Stimulated activated CD8-positive, alpha-beta memory T cell treated with anti-CD3 and anti-CD28 coated beads, Interleukin-4, amount 100 ng/mL, for 1 hour (primary cell): Measurements from ENCODE around the gene DNAJB1.
"Not testable (repeated sequence)": the region's sequence is repeated elsewhere in the genome, so short reads cannot be mapped to it uniquely, and the experiment has no call there.

Experiments used
- DNase-seq, 2 donors: peaks; one replicate each; pipeline ENCODE4 v3.0.0-alpha.2; 2020; ENCODE audit warnings: low read depth in 2 of 2, low spot score in 1 of 2

The DNAJB1 gene

DNA sequence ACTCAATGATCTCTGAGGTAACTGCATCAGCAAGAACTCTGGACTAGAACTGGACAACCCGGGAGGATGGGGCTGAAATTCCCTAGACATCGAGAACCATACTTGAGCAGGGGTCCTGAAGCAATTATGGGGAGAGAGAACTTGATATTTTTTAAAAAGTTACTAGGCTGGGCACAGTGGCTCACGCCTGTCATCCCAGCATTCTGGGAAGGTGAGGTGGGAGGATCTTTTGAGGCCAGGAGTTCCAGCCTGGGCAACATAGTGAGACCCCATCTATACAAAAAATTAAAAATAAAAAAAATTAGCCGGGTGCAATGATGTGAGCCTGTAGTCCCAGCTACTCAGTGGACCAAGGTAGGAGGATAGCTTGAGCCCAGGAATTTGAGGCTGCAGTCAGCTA lies 2.3 kb upstream of the DNAJB1 start:
- no peak for DNase-seq

DNA sequence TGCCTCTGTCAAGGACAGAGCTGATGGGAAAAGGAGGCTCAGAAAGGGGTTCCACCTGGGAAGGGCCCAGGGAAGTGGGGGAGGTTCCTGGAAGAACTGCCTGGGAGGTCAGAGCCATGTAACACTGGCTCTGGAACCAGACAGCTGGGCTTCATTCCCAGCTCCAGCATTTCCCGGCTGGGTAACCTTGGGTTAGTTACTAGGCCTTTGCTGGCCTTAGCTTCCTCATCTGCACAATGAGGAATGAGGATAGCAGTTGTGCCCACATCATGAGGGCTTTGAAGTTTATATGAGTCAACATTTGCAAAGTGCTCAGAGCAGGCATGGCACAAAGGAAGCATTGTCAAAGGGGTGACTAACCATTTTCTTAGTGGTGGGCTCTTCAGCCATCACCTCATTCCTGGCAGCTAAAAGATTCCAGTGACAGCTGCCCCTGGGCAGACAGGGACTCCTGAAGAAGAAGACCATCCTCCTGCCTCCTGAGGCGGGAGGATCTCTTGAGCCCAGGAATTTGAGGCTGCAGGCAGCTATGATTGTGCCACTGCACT lies 1.7 kb upstream of the DNAJB1 start:
- no peak for DNase-seq

DNA sequence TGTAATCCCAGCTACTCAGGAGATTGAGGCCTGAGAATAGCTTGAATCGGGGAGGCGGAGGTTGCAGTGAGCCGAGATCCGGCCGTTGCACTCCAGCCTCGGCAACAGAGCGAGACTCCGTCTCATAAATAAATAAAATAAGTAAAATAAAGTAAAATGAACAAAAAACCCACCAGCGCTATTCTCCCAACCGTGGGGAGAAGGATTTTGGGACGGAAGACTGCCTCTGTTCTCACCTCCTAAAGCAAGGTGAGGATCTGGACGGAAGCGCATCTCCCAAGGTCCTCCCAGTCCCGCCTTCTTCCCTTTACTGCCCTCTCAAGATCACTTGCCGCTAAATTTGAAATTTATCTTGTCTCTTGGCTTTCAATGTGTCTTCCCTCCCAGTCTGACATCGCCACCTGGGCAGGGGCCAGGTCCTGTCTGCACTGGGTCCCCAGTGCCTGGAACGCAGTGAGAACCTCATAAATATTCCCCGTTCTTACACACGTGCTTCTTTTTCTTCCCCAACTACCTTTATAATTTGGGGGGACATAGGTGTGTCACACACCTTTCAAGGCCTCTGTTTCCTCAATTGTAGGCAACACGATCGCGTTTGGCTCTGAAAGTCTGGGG lies 1.2 kb upstream of the DNAJB1 start:
- DNase-seq = no peak

DNA sequence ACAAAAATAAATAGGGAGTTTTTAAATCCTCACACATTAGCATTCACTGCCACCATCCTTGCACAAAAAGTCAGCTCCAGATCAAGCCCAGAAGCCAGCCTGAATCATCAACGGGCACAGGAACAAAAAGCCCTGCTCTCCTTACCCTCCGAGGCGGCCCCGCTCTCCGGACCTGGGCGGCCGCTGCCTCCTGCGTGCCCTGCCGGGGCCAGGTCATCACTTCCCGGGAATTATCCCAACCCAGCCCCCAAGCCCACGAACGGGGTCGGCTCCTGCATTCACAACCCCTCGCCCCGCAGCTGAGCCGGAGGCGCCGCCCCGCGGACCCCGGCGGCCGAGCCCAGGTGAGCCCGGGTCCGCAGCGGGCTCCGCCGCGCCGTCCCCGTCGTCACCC lies 754 bp downstream of the DNAJB1 start:
- no peak for DNase-seq

DNA sequence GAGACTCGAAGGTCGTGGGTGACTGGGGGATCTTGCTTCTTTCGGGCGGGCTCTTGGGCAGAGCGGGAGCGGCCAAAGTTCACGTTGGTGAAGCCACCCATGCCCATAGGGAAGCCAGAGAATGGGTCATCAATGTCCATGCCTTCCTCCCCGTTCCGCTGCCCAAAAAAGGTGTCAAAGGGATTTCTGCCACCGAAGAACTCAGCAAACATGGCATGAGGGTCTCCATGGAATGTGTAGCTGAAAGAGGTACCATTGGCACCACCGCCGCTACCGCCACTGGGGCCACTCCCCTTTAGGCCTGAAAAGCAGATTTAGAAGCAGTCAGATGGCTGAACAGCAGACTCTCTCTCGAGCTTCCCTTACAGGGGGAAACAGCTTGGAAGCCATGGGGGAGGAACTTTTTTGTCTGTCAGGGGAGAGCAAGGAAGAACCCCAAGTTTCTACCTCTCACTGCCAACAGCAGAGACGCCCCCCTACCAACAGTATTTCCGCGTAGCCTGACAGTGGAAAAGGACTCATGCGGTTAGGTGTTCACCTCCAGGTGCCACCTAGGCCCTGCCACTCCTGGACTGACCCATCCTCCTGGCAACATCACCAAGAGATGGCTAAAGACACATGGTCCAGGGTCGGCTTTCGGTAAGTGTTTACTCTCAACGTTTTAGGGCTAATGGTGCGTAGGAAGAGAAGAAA lies 1.3 kb downstream of the DNAJB1 start:
- DNase-seq = no peak

DNA sequence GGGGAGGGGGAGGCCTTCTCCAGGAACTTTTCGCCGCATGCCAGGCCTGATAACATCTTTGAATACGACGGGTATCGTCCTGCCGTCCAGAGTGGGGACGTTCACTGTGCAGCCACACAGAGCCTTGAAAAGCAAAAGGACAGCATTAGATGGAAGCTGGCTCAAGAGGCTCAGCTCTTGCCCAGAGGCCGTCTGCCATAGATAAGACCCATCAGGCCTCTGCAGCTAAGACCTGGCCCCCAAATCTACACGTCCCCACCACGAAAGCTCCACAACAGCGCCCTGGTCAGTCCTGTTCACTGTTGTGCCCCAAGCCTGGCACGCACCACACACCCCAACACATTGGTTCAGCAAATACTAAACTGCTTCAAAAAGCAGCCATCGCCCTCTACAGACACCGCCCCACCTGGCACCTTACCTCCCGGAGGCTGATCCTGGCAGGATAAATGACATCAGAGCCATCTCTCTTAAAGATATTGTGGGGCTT lies 2.1 kb downstream of the DNAJB1 start:
- no peak for DNase-seq

DNA sequence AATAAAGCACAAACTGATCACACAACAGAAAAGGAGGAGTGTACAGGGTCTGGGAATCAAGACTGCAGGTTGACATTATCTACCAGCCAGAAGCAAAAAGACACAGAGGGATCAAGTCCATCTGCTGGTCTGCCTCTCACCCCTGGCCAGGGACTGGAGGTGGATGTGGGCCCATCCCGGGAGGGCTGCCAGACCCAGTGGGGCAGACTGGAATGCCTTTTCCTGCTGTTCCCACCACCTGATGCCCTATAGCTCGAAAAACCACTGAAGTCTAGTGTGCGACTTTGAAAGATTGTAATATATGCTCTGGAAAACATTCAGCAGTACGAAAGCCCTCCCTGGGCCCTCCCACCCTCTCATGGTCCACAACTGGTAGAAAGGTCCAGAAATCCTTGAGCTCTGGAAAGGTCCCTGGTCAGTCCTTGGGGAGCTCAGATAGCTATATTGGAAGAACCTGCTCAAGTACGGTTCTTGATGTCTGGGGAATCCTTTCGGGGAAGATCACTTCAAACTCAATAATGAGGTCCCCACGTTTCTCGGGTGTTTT lies 2.6 kb downstream of the DNAJB1 start:
- DNase-seq = no peak

DNA sequence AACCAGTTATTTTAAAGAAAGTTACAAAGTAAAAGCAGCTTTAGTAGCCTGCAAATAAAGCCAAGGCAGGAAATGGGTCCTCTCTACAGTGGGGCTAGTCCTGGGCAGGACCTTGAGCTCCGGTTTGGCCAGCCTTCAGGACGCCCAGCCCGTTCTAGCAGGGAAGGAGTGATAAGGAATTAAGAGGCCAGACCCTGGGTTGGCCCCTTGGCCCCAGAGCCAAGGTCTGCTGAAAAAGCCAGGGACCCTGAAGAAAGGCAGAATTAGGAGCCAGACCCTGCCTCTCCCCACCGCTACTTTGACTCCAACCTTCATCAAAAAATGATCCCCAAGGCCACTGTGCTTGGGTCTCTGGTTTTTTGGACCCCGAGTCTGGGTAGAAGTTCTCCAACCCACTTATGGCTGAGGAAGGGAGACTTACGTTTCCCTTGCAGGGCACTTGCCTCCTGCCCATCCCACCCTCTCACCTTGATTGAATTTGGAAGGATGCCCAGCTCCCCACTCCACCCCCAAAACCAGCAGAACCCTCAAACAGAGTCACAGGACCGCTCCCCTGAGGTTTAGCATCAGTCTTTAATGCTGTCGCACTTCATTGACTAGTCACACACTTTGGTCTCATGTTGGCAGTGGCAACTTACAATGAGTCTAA lies 3.9 kb downstream of the DNAJB1 start:
- no peak for DNase-seq

DNA sequence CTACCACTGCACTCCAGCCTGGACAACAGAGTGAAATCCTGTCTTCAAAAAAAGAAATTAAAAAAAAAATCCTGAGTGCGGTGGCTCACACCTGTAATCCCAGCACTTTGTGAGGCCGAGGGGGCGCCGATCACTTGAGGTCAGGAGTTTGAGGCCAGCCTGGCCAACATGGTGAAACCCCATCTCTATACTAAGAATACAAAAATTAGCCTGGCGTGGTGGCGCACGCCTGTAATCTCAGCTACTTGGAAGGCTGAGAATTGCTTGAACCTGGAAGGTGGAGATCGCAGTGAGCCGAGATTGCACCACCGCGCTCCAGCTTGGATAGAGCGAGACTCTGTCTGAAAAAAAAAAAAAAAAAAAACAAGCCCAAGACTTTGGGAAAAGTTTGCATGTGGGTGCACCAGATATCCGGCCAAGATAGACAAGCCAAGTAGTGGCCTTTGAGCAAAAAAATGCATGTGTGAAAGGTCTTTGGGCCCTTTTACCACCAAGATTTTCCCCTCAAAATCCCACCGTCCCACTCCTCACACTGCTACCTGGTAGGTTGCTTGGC lies 5.7 kb downstream of the DNAJB1 start:
- no peak for DNase-seq

DNA sequence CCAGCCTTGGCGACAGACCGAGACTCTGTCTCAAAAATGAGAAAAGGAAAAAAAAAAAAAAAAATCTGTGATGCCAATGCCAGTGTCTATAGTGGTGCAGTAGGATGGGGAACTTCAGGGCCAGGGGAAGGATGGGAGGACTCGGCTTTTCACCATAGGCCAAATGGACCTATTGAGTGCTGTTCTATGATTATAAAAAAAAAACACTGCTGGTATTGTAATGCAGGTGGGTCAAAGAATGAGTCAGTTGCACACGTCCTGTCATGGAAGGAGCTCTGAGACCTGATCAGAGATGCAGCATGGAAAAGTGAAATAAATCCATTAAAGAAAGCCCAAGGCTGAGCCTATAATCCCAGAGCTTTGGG lies 7.0 kb downstream of the DNAJB1 start:
- no peak for DNase-seq

DNA sequence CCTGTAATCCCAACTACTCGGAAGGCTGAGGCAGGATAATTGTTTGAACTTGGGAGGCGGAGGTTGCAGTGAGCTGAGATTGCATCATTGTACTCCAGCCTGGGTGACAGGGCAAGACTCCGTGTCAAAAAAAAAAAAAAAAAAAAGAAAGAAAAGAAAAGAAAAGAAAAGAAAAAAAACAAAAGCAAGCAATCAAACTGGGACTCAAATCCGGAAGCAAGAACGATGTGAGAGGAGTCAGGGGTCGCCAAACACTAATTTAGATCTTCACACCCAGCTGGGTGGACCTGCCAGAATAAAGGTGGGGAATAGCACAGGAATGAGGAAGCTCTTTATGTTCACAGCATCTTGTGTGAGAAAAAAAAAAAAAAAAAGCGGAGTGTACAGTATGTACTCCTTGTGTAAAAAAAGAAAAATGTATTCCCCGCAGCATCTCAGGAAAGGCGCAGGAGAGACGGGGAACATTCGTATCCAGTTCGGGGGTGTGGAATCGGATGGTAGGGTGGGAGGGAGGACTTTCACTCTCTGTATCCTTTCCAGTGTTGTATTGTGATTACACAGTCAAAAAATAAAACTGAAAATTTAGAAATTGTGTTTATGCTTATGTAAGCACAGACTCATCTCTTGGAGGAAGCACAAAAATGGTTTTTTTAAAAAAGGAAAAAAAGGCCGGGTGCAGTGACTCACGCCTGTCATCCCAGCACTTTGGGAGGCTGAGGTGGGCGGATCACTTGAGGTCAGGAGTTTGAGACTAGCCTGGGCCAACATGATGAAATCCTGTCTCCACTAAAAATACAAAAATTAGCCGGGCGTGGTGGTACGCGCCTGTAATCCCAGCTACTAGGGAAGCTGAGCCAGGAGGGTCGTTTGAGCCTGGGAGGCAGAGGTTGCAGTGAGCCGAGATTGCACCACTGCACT lies 7.6 kb downstream of the DNAJB1 start:
- no peak for DNase-seq

DNA sequence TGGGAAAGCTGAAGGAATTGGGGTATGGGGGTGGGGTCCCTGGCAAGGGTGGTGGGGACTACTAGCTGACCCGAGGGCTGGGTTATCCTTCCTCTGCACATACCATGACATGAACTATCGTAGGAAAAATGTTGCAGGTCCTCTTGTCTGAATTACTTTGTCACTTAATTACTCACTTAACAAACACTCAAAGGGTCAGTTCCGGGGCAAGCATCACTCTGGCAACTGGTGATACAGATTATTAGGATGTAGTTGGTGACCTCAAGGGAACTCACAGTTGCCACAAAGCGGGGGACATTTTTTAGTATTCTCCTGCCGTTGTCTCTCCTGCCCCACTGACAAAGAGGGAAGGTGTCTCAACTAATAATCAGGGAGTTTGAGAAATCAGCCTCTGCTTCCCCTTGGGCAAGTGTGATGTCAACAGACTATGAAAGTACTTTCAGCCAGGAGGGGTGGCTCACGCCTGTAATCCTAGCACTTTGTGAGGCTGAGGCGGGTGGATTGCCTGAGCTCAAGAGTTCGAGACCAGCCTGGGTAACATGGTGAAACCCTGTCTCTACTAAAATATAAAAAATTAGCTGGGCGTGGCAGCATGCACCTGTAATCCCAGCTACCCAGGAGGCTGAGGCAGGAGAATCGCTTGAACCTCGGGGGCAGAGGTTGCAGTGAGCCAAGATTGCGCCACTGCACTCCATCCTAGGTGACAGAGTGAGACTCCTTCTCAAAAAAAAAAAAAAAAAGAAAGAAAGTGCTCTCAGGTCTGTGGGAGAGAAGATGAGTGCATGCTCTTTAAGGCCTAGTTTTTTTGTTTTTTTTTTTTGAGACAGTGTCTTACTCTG lies 10.3 kb downstream of the DNAJB1 start:
- no peak for DNase-seq

DNA sequence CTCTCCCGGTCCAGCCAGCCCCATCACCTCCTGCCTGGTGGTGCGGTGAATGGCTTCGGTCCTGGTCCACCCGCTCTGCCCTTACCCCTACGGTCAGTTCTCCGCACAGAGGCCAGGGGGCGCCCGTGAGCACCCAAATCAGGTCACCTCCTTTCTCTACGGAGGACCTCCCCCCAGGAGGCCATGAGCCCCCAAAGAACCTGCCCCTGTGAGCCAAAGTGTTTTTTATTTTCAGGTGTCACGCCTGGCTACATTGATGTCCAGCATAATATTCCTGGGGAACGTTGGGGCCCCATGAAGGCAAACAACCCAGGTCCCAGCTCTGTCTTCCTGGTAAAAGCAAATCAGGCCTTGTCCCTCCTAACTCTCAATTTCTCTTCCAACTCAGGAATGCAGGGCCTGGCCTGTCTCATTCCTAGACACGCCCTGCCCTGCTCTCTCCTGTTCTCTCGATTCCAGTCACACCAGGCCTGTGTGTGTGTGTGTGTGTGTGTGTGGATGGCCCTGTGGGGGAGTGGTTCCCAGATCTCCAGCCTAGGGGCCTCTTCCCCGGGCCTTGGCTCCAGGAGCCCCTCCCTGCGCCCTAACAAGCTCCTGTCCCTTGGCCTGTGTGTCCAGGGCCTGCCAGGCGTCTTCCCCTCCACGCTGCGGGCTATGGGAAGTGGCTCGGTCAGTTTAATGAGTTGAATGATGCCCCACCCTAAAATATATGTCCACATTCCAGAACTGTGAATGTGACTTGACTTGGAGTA lies 12.5 kb downstream of the DNAJB1 start:
- DNase-seq = peak in 1 of 2 donors; percentile 41

DNA sequence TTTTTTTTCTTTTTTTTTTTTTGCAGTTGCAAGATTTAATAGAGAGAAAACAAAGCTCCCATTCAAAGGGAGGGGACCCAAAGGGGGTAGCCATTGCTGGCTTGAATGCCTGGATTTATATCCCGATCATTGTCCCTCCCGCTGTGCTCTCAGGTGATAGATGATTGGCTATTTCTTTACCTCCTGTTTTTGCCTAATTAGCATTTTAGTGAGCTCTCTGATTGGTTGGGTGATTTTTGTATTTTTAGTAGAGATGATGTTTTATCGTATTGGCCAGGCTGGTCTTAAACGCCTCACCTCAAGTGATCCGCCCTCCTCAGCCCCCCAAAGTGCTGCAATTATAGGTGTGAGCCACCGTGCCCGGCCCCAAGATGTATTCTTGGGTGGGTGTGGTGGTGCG lies 13.6 kb downstream of the DNAJB1 start:
- DNase-seq = not testable (repeated sequence)

DNA sequence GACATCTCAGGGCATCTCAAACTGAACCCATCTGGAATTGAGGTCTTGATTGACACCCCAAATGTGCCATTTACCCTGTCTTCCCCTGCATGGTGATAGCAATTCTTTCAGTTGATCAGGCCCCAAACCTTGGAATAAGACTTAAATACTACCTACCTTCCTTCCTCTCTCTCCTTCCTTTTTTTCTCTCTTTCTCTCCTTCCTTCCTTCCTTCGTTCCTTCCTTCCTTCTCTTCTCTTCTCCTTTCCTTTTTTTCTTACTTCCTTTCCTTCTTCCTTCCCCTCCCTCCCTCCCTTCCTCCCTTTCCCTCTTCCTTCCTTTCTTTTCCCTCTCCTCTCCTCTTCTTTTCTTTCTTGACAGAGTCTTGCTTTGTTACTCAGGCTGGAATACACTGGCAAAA lies 14.9 kb downstream of the DNAJB1 start:
- DNase-seq = no peak

DNA sequence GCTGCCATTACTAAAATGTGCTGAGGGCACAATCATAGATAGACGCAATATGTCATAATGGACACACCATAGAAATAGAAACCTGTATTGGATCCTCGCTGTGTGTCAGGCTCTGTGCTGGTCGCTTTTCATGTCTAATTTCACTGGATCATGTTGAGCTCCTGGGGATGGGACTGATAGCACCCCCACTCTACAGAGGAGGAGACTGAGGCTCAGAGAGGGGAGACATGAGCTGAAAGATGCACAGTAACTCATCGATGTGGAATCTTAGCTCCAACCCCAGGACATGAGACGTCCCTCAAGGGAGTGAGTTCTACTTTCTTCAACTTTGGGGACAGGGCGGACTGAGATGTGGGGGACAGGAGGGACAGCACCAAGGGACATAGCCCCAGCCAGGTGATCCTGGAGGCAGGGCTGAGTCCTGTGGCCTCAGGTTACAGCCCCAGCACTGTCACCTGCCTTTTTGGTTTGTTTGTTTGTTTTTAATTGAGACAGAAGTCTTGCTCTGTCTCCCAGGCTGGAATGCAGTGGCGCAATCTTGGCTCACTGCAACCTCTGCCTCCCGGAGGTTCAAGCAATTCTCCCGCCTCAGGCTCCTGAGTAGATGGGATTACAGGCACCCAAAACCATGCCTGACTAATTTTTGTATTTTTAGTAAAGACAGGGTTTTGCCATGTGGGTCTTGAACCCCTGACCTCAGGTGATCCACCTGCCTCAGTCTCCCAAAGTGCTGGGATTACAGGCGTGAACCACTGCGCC lies 15.7 kb downstream of the DNAJB1 start:
- DNase-seq = no peak

DNA sequence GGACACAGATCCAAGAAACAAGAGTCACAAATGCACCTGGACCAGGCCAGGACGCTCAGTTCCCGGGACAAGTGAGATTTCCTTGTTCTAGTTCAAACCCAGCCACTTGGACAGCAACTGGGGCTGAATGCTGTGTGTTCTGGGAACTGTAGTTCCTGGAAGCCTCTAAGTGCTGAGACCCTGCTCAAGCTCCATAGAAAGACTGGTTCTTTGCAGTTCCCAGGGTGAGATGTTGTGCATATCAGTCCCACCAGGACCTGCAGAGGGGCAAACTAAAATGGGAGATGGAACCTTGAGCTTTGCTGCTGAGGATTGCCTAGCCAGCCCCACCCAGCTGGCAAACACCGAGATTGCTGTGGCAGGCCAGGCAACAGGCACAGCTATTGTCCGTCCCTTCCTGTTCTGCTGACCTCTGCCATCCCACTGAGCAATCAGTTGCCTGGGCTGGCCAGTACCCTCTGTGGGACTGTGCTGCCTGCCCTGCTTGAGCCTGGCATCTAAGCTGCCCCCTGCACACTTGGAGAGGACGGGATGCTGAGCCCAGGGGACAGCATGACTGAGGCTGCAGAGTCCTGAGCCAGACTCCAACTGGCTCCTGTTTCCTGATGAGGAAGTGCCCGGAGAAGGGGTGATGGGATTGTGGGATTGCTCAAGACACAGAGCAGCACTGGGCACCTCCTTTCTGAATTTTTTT lies 20.8 kb downstream of the DNAJB1 start:
- no peak for DNase-seq

DNA sequence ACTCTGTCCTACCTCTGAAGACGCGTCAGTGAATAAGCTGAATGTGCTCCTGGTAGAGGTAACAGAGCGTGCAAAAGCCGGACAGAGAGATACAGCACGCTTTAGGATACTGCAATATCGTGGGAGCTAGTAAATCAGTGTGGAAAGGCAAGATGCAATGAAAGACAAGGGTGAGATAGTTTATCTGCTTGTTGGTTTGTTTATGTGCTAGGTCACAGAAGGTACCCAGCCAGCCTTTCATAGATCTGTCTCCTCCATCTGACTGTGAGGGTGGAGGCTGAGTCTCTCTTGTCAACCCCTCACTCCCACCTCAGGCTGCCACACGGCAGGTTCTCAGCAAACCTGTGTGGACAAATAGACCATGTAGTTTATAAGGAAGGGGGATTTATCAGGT lies 21.4 kb downstream of the DNAJB1 start:
- no peak for DNase-seq
